GM19328 (cell line): ENCODE measurements around the gene ZNF880.
"Not testable (repeated sequence)": the region's sequence is repeated elsewhere in the genome, so short reads cannot be mapped to it uniquely, and the experiment has no call there.

Experiments
- ATAC-seq: cut with Tn5 transposase; IDR thresholded peaks from one replicate; pipeline ENCODE4 v1.9.1; 2021; ENCODE audit warnings: mild to moderate bottlenecking, moderate library complexity; ENCODE audit not compliant: unreplicated experiment

ZNF880 gene

DNA sequence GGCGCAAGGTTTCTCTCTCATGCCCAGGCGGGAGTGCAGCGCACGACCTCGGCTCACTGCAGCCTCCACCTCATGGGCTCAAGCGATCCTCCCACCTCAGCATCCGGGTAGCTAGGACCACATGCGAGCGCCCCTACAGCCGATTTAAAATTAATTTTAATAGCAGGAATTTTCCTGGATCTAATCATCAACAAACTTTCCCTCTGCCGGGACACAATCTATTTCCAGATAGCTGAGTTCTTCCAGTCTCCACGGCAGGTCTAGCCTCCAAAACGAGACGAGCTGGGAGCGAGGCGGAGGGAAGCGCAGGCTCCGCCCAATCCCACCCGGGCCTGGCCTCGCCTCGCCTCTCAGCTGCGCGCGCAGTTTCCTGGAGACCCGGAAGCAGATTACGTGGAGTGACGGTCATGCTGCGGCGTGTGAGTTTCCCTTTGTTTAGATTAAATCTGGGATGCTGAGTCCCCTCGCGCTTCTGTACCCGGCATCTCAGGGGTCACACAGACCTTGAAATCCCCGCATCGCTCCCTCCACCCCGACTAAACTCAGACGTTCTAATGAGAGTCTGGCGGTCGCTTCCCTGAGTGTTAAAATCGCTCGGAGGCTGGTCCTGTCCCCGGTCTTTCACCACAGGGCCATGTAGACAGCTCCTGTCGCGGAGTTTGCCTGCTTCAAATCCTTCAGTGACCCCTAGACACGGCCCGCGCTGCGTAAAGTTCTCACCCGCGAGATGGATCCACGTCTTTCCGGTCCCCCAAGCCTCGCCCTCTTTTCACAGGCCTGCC is at the start of gene ZNF880:
ZNF880 (plus strand) TSS at position 365 of the 782 bp plus-strand sequence; CDS start at position 408, 43 bp downstream.
- no peak for ATAC-seq

DNA sequence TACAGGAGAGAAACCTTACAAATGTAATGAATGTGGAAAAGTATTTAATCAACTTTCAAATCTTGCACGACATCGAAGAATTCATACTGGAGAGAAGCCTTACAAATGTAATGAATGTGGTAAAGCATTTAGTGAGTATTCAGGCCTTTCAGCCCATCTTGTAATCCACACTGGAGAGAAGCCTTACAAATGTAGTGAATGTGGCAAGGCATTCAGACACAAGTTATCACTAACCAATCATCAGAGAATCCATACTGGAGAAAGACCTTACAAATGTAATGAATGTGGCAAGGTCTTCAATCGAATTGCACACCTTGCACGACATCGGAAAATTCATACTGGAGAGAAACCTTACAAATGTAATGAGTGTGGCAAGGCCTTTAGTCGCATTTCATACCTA is 47.3 kb upstream of the ZNF880 start:
- no peak for ATAC-seq

DNA sequence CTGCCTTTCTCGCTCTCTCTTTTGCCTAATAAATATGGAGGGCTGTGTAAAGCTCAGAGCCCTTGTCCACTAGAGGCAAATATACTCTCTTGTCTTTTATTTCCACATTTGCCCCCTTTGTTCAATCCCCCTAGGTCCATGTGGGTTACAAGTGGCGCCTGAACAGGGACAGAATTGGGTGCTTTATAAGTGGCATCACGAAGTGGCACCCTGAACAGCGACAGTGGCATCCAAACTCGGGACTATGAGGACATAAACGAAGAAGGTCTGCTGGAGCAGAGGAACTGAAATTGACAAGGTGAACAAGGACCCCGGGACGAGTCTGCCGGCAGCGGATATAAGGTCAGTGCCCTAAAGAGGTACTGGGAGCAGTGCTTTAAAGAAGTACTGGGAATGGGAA is 38.0 kb upstream of the ZNF880 start:
- no peak for ATAC-seq

DNA sequence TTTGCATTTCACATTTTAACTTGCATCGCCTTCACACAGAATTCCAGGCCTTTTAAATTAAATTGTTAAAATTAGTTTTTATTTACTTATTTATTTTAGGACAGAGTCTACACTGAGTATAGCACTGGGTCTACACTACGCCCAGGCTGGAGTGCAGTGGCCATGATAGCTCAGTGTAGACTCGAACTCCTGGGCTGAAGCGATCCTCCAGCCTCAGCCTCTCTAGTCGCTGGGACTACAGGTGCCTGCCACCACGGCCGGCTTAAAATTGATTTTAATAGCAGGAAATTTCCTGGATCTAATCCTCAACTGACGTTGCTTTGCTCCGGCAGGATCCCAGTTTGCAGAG is 34.0 kb upstream of the ZNF880 start:
- ATAC-seq: no peak

DNA sequence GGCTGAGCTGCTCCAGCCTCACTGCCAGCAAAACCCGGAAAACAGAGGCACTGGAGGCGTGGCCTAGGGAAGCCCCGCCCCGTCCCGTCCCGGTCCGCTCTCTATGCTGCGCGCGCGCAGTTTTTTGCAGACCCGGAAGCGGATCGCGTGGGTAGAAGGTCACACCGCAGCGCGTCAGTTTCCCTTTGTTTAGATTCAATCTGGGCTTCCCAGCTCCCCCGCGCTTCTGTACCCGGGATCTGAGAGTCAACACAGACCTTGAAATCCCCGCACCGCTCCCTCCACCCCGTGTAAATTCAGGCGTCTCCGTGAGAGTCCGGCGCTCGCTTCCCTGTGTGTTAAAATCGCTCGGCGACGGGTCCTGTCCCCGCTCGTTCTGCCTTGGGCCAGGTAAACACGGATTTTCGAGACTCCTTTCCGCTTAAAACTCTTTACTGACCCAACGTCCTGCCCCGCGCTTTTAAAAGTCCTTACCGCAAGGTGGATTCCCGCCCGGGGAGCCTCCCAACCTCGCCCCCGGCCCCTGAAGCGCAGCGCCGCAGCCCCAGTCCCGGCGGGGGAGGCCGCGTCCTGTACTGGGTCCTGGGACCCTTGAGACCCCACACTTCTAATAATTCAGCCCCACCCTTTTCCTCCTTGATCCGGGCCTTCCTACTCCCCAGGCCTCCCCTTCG is 33.5 kb upstream of the ZNF880 start, which contains the start of gene ZNF610:
ZNF610 (plus strand) TSS at position 127 of the 674 bp plus-strand sequence. CDS start 12,930 bp downstream, outside the sequence.
- ATAC-seq: no peak

DNA sequence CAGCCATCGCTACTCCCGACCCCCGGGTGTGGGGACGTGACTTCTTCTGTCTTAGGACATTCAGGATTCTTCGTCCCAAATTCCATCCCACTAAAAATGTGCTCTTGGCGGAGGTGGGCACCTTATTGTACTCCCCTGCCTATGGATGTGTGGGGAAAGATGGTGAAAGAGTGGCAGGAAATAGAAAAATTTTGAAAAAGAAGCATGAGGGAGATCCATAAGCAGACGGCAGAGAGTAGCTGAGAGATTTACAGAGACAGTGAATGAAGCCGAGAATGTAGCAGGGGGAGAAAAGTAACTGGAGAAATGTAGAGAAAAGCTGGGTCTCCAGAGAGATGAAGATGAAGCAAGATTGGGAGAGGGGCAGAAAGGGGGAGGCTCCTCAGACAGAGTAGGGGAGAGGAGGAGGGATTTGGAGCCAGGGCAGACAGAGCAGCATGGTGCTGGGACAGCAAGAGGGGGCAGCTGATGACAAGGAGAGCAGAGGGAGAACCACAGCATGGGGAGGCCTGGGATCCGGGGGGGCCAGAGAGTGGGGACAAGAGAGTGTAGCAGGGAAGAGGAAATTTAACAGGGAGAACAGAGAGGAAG is 32.8 kb upstream of the ZNF880 start:
- no peak for ATAC-seq

DNA sequence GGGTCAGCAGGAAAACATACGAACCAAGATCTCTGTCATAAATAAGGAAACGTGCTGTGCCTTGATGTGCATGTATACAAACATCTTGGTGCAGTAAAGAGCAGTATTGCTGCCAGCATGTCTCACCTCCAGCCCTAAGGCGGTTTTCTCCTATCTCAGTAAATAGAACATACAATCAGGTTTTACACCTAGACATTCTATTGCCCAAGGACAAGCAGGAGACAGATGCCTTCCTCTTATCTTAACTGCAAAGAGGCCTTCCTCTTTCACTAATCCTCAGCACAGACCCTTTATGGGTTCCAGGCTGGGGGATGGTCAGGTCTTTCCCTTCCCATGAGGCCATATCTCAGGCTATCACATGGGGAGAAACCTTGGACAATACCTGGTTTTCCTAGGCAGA is 30.7 kb upstream of the ZNF880 start:
- ATAC-seq: not testable (repeated sequence)

DNA sequence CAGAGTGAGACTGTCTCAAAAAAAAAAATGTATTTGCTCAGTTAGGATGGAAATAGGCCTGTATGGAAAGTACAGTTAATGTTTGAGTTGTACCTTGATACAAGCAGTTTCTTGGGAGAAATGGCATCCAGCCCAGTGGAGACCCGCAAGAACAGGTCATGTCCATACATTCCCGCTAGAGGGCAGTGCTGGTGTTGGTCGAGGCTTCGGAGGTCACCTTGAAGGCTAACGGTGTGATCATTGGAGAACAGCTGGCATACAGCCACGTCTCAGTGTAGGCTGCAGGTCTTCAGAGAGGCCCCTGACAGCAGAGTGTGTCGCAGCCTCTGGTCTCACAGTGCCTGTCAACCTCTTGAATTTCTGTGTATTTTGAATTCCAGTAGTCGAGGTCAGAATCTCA is 26.2 kb upstream of the ZNF880 start:
- ATAC-seq: no peak

DNA sequence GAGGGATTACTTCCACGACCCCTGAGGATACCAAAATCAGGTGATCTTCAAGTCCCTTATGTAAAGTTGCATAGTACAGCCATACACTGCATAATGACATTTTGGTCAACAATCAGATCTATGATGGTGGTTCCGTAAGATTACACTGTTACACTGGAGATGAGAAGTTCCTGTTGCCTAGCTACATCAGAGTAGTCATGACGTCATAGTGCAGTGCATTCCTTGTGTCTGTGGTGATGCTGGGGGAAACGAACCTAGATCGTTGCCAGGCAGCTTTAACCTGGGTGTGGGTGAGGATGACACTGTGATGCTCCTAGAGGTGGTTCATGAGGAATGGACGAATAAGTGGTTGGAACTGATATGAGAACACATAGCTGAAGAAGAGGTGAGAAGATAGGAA is 24.6 kb upstream of the ZNF880 start:
- no peak for ATAC-seq

DNA sequence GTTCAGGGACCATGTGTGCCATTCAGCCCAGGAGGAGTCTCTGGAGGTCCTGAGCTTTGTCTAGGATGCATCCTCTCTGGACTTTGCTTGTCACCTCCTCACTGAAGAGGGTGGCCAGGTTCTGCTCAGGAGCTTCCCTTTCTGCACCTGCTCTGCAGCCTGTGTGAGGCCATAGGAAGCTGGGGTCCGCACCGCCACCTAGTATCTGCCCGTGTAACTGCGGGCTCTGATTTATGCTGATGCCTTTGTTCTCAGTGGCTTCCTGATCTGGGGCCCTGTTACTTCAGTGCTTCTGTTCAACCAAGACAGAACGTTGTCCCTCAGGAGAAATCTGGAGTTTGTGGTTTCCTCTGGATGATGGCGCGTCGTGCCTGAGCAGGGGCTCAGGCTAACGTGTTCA is 18.2 kb upstream of the ZNF880 start:
- ATAC-seq: no peak

DNA sequence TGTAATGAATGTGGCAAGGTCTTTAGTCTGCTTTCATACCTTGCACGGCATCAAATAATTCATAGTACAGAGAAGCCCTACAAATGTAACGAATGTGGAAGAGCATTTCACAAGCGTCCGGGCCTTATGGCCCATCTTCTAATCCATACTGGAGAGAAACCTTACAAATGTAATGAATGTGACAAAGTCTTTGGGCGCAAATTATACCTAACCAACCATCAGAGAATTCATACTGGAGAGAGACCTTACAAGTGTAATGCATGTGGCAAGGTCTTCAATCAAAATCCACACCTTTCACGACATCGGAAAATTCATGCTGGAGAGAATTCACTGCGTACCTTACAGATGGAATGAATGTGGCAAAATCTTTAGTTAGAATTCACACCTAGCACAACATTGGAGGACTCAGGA is 3.3 kb upstream of the ZNF880 start:
- ATAC-seq: no peak

DNA sequence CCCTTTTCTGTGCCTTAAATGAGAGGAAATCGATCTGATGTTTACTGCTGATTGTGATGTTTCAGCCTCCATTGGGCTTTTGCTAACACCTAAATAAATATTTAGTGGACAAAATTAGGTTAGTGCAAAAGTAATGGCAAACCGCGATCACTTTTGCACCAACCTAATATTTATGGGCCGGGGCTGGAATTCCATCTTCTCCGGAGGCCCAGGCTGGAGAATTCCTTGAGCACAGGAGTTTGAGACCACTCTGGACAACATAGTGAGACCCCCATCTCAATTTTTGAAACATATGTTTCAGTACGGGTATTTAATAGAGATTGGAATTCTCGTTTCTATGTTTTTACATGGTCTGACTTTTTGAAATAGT is 603 bp downstream of the ZNF880 start:
- no peak for ATAC-seq

DNA sequence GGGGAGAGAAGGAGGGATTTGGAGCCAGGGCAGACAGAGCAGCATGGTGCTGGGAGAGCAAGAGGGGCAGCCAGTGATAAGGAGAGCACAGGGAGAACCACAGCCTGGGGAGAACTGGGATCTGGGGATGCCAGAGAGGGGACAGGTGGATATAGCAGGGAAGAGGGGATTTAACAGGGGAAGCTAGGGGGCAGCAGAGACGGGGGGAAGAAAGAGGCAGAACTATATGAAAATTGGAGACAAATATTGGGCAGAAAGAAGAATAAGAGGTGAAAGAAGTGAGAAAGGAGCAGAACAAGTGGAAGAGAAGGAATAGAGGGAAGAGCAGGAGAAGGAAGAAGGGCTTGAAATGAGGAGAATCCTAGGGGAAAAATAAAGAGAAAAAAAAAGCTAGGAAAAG is 21.4 kb downstream of the ZNF880 start:
- ATAC-seq: no peak

DNA sequence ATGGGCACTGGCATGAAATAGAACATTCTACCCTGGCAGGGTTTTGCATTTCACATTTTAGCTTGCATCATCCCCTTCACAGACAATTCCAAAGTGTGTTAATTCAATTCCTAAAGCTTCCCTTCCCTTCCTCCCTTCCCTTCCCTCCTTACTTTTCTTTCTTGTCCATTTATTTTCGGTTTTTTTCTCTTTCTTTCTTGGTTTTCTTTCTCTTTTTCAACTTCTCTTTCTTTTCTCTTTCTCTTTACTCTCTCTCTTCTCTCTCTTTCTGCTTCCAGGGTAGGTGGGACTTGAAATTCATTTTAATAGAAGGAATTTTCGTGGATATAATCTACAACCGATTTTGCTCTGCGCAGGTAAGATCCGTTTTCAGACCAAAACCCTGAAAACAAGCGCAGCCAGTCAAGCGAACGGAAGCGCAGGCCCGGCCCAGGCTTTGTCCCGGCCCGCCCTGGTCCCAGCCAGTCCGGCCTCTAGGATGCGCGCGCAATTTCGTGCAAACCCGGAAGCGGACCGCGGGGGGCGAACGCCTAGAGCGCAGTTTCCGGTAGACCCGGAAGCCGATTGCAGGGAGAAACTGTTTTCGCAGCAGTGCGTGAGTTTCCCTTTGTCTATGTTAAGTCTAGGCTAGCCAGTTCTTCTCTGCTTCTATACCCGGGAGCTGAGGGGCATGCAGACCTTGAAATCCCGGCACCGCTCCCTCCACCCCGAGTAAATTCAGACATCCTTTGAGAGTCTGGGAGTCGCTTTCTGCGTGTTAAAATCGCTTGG is 27.8 kb downstream of the ZNF880 start, which contains the start of gene ZNF528:
ZNF528 (plus strand) TSS at position 540 of the 771 bp plus-strand sequence. CDS start 4,165 bp downstream, outside the sequence.
- peak; percentile 77 for ATAC-seq

DNA sequence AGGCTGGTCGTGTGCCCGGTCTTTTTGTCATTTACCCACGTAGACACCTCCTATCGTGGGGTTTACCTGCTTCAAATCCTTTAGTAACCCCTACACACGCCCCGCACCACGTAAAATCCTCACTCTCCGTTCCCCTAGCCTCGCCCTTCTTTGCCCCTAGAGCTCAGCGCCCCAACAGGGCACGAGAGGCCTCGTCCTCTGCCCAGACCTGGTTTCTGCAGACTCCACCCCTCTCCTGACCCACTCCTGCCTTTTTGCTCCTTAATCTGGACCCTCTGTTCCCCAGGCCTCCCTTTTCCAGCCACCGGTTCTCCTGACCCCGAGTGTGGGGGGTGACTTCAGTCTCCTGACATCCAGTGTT is 28.3 kb downstream of the ZNF880 start:
- no peak for ATAC-seq

DNA sequence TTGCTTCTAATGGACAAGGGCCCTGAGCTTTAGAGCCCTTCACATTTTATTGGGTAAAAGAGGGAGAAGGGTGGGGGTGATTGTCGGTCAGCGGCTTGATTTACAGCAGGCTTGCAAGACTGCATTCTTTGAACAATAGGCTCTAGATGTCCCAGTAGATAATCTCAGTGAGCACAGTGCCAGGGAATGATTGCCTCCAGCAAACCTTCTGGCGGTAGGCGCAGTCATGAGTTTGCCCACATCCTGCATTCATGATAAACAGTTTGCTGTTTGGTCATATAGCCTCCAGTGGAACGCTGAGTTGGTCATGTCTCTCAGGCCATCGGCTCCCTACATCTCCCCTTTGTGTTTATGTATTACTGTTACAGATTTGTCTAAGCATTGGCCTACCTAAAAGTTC is 40.6 kb downstream of the ZNF880 start:
- ATAC-seq: no peak

DNA sequence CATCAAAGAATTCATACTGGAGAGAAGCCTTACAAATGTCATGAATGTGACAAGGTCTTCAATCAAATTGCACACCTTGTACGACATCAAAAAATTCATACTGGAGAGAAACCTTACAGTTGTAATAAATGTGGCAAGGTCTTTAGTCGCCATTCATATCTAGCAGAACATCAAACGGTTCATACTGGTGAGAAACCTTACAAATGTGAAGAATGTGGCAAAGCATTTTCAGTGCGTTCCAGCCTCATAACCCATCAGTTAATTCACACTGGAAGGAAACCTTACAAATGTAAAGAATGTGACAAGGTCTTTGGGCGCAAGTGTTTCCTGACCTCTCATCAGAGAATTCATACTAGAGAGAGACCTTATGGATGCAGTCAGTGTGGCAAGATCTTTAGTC is 46.0 kb downstream of the ZNF880 start:
- no peak for ATAC-seq

DNA sequence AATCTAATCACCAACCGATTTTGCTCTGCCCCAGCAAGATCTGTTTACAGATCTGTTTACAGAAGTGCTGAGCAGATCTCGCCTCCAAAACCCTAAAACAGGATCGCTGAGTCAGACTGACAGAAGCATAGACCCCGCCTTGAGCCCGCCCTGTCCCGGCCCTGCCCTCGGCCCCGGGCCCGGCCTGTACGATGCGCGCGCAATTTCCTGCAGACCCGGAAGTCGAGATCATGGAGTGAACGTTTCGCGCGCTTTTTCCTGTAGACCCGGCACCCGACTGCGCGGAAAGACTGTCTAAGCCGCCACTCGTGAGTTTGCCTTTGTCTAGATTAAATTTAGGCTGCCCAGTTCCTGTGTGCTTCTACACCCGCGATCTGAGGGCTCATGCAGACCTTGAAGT is 59.2 kb downstream of the ZNF880 start, which contains the start of gene ZNF534:
ZNF534 (plus strand) TSS at position 212 of the 400 bp plus-strand sequence. CDS start 2,327 bp downstream, outside the sequence.
- no peak for ATAC-seq
